GM12891 (cell line): ENCODE results near the gene ALKBH5.

ENCODE experiments used
- PAX5 ChIP-seq: IDR thresholded peaks from 2 replicates; pipeline ENCODE4 v1.6.1; 2011; ENCODE audit warnings: low read length, moderate library complexity, mild to moderate bottlenecking; ENCODE audit not compliant: insufficient read depth, severe bottlenecking
- POLR2A ChIP-seq: IDR thresholded peaks from 2 replicates; pipeline ENCODE4 v1.6.1; 2011; ENCODE audit warnings: low read depth, low read length, control low read depth
- TAF1 ChIP-seq: IDR thresholded peaks from 2 replicates; pipeline ENCODE4 v1.6.1; 2011; ENCODE audit warnings: low read depth, low read length, control low read depth

DNA sequence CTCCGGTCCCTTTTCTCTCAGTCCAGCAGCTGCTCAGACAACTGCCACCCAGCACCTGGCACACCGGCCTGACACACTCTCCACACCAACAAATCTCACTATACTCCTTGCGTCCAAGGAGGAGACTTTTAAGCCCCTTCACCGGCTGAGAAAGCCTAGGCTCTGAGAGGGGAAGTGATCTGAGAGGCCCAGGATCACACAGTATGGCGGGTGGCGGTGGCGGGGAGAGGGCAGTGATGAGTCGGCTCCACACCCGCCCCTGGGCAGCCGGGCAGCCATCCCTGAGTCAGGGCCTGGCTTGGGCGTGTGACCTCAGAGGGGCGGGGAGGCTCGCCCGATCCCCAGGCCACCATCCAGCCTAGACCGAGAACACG lies 74.3 kb downstream of the ALKBH5 start:
- TF ChIP-seq POLR2A (no peak), PAX5 (no peak), TAF1 (0 out of 2 replicates have a peak, but pooled peaks have one; percentile 39)
